ENCODE results near the gene SLC30A7. TPM values are rescaled to one million over a fixed set of nuclear protein-coding genes. Genes with fewer than 3 reads are reported as not detected.

Gene SLC30A7
- total and polyA plus RNA-seq, 2 of the 13 experiments (the other 11 are each of a cell fraction or from before 2014, with no cell fraction given) = 8.3 to 40.8 TPM

GRCh38 chr1:101022294-101022693 lies 126.4 kb downstream of the SLC30A7 start (continued):
- no peak for TF ChIP-seq DZIP1 (CRISPR knock-in tag; IDR thresholded peaks at IDR 0.05)
- no peak for TF ChIP-seq FOXA3 (CRISPR knock-in tag; IDR thresholded peaks at IDR 0.05)
- TF ChIP-seq FOXJ3 (CRISPR knock-in tag; IDR thresholded peaks at IDR 0.05; ENCODE audit: borderline replicate concordance) = no peak
- no peak for TF ChIP-seq ZFP91 (CRISPR knock-in tag; IDR thresholded peaks at IDR 0.05; ENCODE audit: borderline replicate concordance)

GRCh38 chr1:101025283-101025656 lies 129.4 kb downstream of the SLC30A7 start:
- H3K27ac ChIP-seq (ENCODE audit: extremely low read length, insufficient read depth, low read length) = peak overlapping the region; percentile 81
- DNase-seq (ENCODE audit: low spot score) (peak; percentile 13), ATAC-seq (peak; percentile 83), FAIRE-seq (peak; percentile 59)
- H3K79me2 ChIP-seq (ENCODE audit: insufficient read depth, low read length) = peaks cover 28% of the 10 kb centered on the region
- in situ Hi-C loops (cut with HindIII; ENCODE audit: extremely low pct_ligation_motif_present, low pct_unique_long_range_greater_than_20kb) (no loop called here), intact Hi-C loops (cut with micrococcal nuclease; ENCODE audit: unreplicated experiment) (loop anchor here (1.0 to 5.0 kb wide), 2 partner anchors 213 to 262 kb away; no protein-coding TSS in a partner anchor)
- ChIA-PET CTCF (ENCODE audit: low intra/inter-chr PET ratio, low total read pairs) (no interaction called here), POLR2A (interaction anchor here (1.2 to 1.7 kb wide), 3 partner anchors 12 to 112 kb away, joined by 3 to 4 read pairs (median 4); no protein-coding TSS in a partner anchor)
- H4K20me1 ChIP-seq (ENCODE audit: insufficient read depth, low read length) = no peaks in the 10 kb centered on the region
- no peaks in the 10 kb centered on the region for H3K9me3 ChIP-seq (ENCODE audit: low read length)
- H3K4me2 ChIP-seq (ENCODE audit: low read depth, low read length) = peak overlapping the region; percentile 88
- H3K4me3 ChIP-seq (replicated peaks in 1 of 3; ENCODE audit: insufficient read depth in 1 of 3, low read depth in 2 of 3, low read length in 3 of 3) = peak overlapping the region; percentile 78 to 90 (median 83)
- TF ChIP-seq ERF (CRISPR knock-in tag; IDR thresholded peaks at IDR 0.05) (no peak), ZNF780A (CRISPR knock-in tag; IDR thresholded peaks at IDR 0.05) (0 out of 2 replicates have a peak, but pooled peaks have one; percentile 2), ZBTB2 (CRISPR knock-in tag; IDR thresholded peaks at IDR 0.05; ENCODE audit: low read depth) (0 out of 2 replicates have a peak, but pooled peaks have one; percentile 16), IKZF4 (CRISPR knock-in tag; IDR thresholded peaks at IDR 0.05; ENCODE audit: borderline replicate concordance, low read depth, not compliant biosample characterization) (peak; percentile 22)
- 0 out of 5 replicates have a peak, but pooled peaks cover 0 to 5% of the 10 kb centered on the region in 2 experiments for H3K36me3 ChIP-seq (replicated peaks in 1 of 2; ENCODE audit: control insufficient read depth in 1 of 2, insufficient read depth in 2 of 2, low read length in 2 of 2)
- H2AFZ ChIP-seq (ENCODE audit: low read length) = peak overlapping the region; percentile 78
- 2% methylated on average over 9 of the region's 9 CpGs for WGBS (ENCODE audit: low lambda C conversion rate)
- peaks cover 38% of the 10 kb centered on the region for H3K4me1 ChIP-seq (ENCODE audit: insufficient read depth, low read length)
- H3K27me3 ChIP-seq (ENCODE audit: control insufficient read depth in 1 of 2, insufficient read depth in 2 of 2, low read length in 2 of 2) = peaks cover 0 to 5% of the 10 kb centered on the region in 2 experiments; a peak in 1 of 5 replicates
- TSS peak; percentile 80 for BruUV-seq (replicated peaks)
- H3K9ac ChIP-seq (ENCODE audit: insufficient read depth, low read depth, low read length) = peak overlapping the region; percentile 89
